DOHH2 (cell line): Measurements from ENCODE around the gene ADARB1.

ENCODE experiments used
- EZH2phosphoT487 ChIP-seq: fragments of 200-600 bp; sonication (generic); IDR thresholded peaks from 2 replicates; pipeline ENCODE4 v1.6.1; 2017; ENCODE audit warnings: borderline replicate concordance, mild to moderate bottlenecking, antibody characterized with exemption, low read length, moderate library complexity, mixed read lengths
- TF ChIP-seq, protein P1 (sequence below): fragments of 200-600 bp; sonication (generic); IDR thresholded peaks from one replicate; pipeline ENCODE4 v1.5.1; 2014; ENCODE audit warnings: antibody characterized with exemption, mild to moderate bottlenecking, low read depth, low read length; ENCODE audit not compliant: poor library complexity, severe bottlenecking

DNA sequence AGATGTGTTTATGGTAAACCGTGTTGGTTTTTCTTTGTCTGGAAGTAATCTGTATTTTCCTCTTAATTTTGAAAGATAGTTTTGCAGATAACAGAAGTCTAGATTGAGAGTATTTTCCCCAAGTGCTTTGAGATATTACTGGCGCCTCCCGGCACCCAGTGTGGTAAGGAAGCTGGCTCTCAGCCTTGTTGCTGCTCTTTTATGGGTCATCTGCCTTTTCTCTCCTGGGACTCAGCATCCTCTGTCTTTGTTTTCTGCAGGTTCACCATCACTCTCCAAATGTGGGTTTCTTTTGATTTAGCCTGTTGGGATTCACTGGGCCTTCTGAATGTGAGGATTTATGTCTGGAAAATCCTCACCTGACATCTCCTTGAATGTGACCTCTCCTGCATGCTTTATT lies 175.9 kb downstream of the ADARB1 start:
- TF ChIP-seq, protein P1, sequence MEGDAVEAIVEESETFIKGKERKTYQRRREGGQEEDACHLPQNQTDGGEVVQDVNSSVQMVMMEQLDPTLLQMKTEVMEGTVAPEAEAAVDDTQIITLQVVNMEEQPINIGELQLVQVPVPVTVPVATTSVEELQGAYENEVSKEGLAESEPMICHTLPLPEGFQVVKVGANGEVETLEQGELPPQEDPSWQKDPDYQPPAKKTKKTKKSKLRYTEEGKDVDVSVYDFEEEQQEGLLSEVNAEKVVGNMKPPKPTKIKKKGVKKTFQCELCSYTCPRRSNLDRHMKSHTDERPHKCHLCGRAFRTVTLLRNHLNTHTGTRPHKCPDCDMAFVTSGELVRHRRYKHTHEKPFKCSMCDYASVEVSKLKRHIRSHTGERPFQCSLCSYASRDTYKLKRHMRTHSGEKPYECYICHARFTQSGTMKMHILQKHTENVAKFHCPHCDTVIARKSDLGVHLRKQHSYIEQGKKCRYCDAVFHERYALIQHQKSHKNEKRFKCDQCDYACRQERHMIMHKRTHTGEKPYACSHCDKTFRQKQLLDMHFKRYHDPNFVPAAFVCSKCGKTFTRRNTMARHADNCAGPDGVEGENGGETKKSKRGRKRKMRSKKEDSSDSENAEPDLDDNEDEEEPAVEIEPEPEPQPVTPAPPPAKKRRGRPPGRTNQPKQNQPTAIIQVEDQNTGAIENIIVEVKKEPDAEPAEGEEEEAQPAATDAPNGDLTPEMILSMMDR = no peak
- TF ChIP-seq EZH2phosphoT487 = no peak
